NCI-H1417 treated with DMSO at 0.1 percent for 48 hours (cell line): ENCODE results near the gene KYAT1.
"Not testable (repeated sequence)": the region's sequence is repeated elsewhere in the genome, so short reads cannot be mapped to it uniquely, and the experiment has no call there.

Experiments used
- DNase-seq: peaks from one replicate; lab custom pipeline; 2025; lab: John Stamatoyannopoulos, UW

KYAT1 gene

DNA sequence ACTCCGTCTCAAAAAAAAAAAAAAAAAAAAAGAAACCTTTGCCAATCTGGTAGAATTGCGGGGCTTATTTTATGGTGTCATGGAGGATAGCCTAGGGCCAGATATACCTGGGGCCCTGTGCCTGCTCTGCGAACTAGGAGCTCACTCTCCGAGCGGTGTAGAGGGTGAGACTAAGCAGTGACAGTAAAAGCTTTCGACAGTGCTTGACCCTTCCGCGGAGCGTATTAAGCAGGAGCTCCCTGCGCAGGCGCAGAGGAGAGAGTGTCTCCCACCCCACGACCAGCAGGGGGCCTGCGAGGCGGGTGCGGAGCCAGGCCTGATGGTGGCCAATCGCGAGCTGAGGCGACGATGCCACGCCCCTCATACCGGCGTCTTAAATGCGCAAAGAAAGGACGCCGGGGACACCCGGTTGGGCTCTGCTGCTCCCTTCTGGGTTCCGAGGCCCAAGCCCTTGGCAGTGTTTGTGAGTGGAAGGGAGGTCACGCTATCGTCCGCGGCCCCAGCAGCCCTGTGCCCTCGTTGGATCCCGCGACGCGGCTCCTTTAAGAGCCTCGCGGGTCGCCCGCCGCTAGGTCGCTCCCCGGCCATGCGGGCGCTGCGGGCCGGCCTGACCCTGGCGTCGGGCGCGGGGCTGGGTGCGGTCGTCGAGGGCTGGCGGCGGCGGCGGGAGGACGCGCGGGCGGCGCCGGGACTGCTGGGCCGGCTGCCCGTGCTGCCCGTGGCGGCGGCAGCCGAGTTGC is 63.5 kb downstream of the KYAT1 start, which contains the start of gene ENDOG:
TSS of gene ENDOG (plus strand) at position 402 of the 740 bp plus-strand sequence. CDS start at position 587, 185 bp downstream.
- peak; percentile 92 for DNase-seq

DNA sequence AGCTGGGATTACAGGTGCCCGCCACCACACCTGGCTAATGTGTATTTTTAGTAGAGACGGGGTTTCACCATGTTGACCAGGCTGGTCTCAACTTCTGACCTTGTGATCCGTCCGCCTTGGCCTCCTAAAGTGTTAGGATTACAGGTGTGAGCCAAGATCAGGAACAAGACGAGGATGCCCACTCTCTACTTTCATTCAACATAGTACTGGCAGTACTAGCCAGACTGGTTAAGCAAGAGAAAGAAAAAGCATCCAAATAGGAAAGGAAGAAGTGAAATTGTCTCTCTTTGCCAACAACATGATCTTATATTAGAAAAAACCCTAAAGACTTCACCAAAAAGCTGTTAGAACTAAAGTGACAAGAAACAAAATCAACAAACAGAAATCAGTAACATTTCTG is 70.9 kb downstream of the KYAT1 start:
- no peak for DNase-seq

DNA sequence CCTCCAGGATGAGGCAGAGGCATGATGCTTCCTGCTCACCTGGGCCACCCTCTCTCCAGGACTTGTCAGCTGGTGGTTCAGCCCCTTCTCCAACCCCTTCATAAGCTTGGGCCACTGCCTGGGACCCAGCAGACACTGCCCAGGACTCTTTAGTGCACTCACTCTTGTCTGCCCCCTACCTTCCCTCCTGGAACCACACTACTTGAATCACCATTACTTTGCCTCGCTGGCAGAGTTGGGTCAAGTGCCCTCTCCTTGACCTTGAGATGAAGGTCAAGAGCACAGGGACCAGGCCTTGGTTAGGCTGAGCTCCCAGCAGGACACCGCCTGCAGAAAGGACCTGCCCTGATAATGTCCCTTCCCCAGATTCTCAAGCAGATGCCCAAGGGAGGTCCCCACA is 71.9 kb downstream of the KYAT1 start:
- no peak for DNase-seq

DNA sequence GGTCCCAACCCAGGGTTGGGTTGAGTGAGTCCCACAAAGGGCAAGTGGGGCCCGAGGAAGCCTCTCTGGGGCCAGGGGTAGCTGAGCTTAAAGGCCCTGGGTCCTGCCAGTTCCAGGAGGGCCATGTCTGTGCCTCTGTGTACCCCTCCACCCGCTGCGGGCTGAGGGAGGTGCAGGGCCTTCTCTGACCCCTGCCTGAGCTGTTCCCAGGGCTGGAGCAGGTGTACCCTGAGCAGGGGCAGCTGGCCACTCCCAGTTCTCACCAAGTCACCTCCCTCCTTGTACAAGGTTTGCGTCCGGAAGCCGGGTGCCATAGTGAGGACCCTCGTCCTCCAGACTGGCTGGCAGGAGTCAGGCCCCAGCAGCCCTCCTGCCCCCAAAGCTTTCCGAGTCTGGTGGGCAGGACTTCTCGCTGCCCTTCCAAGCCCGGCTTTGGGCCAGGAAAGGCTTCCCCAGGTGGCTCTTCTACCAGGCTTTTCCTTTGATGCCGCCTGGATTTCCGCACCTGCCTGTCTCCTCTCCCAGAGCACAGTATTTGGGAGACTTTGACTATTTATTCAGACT is 72.6 kb downstream of the KYAT1 start:
- DNase-seq, result no peak

DNA sequence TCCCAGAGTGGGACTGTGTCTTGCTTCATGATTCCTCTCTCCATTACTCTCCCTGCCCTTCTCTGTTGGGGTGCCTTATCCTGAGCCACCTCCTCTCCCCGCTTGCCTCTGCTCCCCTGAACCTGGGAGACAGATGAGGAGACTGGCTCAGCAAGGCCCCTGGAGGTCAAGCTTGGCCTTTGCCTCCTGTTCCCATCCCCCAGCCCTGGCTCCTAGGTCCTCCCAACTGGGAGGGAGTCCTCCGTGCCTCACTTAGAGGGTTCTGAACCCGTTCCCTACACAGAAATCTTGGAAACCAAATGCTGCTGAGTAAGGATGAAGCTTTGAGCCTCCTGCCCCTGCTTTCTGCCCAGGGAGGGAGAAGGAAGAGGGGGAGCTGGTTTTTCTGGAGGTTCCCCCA is 73.2 kb downstream of the KYAT1 start:
- DNase-seq, result no peak

DNA sequence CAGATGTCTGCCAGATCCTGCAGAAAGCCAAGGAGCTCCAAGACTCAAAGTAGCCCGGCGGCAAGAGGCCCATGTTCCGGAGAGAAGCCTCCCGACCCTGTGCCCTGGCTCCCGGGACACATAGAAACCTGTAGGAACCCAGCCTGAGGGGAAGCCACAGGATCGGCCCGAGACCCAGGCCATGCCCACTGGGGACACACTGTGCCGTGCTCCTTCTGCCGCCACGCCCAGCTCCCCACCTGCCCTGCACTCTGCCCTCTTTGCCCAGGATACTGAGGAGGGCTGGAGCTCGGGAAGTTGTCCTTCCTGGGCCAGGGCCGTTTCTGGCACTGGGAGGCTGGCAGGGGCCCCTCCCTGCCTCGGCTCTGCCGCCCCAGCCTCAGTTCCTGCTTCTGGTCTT is 73.9 kb downstream of the KYAT1 start:
- no peak for DNase-seq

DNA sequence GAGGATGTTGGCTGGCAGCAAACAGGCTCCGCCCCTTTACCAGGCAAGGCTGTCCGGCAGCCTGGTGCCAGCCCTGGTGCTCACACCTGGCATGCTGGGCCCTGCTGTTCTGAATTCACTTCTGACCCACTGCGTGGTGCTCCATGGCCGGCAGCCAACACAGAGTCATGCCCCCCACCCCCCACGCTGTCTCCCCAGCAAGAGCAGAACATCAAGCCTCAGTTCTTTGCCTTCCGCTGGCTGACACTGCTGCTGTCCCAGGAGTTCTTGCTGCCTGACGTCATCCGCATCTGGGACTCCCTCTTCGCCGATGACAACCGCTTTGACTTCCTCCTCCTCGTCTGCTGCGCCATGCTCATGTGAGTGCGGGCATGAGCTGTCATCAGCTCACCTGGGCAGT is 76.1 kb downstream of the KYAT1 start:
- no peak for DNase-seq

DNA sequence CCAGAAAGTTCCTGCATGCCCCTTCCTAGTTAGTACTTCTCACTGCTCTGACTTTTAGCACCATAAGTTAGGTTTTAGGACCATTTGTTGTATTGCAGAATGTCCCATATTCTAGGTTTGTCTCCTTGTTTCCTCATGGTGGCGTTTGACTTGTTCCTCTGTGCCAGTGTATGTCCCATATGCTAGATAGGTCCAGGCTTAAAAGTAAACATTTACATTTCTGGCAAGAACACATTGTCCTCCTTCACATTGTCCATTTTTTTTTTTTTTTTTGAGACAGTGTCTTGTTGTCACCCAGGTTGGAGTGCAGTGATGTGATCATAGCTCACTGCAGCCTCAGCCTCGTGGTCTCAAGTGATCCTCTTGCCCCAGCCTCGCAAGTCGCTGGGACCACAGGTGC is 79.3 kb downstream of the KYAT1 start:
- DNase-seq, result no peak

DNA sequence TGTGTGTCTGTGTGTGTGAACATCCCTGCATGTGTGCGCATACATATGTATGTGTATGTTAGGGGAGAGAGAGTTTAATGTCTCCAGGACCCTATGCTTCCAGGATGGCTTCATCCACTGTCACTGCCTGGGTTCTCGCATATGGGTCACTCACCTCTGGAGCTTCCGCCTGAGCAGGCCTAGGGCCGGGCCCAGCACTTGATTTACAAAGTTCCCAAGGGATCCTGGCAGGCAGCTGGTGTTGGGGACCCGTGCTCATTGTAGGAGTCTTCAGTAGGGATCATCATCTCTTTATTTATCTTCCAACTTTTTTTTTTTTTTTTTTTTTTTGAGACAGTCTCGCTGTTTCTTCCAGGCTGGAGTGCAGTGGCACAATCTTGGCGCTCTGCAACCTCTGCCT is 81.7 kb downstream of the KYAT1 start:
- DNase-seq, result no peak

DNA sequence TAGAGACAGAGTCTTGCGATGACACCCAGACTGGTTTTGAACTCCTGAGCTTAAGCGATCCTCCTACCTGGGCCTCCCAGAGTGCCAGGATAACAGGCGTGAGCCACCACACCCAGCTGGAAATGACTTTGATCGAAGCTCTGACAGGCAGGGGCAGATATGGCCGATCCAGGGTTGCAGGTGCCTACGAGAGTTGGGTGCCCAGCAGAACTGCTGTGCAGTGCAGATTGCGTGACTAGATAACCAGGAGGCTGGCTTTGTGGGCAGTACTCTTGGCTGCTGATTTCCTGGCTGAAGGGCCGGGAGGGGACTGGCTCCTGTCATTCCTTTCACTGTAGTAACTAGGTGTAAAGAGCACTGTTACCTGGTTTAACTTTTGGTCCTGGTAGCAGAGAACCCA is 82.9 kb downstream of the KYAT1 start:
- no peak for DNase-seq

DNA sequence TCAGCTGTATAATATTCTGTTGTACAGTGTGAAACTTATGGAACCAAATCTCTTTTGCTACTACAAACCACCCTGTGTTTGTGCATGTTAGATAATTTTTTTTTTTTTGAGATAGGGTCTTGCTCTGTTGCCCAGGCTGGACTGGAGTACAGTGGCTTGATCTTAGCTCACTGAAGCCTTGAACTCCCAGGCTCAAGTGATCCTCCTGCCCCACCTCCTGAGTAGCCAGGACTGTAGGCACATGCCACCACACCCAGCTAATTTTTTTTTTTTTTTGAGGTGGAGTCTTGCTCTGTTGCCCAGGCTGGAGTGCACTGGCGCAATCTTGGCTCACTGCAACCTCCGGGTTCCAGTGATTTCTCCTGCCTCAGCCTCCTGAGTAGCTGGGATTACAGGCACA is 86.8 kb downstream of the KYAT1 start:
- DNase-seq, result not testable (repeated sequence)

DNA sequence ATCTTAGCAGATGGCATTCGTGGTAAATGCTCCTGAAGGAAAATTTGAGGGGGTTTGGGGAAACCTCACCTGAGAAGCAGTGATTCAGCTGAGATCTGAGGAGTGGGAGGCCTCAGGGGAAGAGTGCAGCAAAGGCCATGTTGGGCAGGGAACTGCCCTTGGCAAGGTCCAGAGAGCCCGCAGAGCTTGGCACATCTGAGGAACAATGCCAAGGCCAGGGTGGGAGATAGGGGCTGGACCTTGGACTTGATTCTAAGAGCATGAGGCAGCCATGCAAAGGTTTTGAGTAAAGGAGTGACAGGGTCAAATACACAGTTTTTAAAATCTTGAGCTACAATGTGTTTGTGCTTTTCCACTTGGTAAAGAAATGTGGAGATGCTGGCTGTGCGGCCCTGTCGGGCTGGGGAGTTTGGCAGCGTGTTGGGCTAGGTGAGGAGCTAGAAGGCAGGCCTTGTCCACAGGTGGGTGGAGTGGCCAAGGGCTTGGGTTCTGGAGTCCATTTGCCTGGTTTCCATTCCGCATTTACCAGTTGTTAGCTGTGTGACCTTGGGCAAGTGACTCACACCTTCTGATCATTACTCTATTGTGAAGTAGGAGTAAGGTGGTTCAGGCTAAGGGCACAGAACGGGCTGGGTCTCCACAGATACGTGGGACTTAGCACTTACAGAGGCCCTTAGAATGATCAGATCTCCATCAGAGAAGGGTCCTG is 88.6 kb downstream of the KYAT1 start:
- DNase-seq, result no peak

DNA sequence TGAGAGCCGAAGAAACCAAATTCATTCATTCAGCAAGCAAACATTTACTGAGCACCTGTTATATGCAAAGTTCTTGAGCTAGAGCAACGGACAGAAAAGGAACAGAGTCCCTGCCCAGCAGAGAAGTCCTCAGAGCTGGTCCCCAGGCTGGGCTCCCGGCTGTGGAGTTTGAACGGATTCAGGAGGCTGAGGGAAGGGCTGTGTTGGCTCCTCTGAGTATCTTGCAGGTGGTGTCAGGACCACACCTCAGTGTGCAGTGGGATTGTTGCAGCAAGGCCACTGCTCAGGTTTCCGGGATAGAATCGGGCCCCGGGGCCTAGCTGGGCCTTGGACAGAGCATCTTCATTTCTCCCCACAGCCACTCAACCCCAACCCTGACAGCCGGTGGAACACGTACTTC is 89.6 kb downstream of the KYAT1 start:
- no peak for DNase-seq

DNA sequence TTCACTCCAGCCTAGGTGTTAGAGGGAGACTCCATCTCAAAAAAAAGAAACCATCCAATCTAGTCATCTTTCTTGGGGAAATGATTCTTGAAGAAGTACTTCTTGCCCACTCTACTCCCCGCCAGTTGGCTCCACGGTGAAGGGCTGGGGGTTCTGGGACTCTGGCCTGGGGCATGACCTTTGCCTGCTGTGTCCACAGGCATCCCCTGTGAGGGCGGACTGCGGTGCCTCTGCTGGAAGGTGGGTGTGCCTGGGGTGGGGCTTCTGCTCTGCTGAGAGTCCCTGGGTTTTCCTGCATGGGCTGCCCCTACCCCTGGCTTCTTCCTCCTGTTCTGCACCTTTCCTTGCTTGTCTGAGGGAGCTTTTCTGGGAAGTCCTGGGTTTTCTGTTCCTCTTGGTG is 91.2 kb downstream of the KYAT1 start:
- DNase-seq, result no peak

DNA sequence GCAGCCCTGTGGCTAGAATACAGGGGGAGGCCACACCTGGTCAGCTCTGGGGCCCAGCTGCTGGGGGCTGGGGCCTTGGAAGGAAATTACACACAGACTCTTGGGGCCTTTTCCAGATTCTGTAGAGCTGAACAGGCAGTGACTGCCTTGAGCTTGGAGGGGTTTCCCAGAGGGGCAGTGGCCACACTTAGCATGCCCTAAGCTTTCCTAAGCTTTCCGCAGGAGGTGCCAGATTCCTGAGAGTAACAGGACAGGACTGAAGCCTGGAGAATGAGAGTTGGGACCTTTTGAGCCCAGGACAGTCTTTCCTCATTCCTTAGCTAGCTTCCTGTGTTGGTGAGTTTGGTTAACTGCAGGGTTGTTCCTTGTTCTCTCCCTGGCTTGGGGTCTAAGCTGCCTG is 93.3 kb downstream of the KYAT1 start:
- no peak for DNase-seq

DNA sequence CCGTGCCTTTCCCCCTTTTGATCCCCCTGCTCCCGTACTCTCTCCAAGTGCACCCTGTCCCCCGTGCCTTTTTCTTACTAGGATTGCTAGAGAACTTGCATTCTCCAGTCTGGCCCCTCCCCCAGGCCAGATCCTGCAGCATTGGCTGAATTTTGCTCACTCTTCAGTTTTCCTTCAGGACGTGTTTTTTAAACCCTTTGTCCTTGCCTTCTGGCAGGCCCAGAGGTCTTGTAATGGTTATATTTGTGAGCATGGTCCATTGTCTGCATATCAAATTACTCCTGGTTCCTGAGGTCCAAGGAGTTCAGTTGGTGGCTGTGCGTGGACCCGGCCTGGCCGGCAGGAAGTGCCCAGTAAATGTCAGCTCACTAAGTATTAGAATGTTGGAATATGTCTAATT is 94.1 kb downstream of the KYAT1 start:
- DNase-seq, result no peak

DNA sequence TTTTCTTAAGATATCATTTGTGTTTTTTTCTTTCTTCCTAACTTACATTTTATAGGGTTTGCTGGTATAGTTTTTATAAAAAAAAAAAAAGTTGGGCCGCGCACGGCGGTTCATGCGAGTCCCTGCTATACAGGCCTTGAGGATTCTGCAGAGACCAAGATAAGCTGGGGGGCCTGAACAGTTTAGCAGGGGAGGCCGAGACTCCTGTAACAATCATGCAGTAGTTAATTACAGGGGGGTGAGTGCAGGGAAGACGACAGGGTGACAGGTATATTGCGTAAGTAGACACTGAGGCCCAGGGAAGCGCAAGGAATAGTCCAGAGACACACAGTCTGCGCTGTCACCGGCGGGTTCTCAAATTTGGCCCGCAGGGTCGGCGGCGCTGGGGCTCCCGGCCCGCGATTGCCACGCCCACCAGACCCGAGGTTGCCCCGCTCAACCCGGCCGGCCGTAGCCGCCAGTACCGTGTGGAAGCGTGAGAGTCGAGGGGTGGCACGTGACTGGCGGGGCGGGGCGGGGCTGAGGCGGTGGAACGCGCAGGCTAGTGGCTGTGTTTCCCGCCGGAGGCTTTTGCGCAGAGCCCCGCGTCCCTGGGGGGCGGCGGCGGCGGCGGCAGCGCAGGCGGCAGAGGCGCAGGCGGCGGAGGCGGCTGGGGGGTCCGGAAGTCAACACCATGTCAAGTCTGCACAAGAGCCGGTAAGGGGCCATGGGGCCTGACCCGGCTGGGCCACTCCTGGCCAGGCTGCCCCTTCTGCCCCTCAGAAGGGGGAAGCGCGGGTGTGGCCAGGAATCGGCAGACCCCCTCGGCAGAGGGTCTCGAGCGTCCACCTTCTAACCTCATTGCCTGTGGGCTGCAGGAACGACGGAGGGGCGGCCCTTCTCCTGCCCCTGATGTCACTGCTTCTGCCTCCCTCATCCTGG is 94.8 kb downstream of the KYAT1 start, which contains the start of gene TBC1D13:
TSS of gene TBC1D13 (plus strand) at position 573 of the 921 bp plus-strand sequence. CDS start at position 674, 101 bp downstream.
- DNase-seq, result peak; percentile 57

DNA sequence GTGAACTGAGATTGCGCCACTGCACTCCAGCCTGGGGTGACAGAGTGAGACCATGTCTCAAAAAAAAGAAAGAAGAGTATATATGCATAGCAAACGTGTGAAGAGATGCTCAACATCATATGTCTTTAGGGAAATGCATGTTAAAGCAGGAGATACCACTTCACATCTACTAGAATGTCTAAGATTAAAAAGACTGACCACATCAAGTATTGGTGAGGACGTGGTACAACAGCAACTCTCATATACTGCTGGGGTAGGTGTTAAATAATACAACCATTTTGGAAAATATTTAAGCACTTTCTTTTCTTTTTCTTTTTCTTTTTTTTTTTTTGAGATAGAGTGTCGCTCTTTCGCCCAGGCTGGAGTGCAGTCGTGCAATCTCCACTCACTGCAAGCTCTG is 96.3 kb downstream of the KYAT1 start:
- no peak for DNase-seq
